K562 (cell line): ENCODE data around the gene DEGS2. TPM values are rescaled to one million over a fixed set of nuclear protein-coding genes. Genes with fewer than 3 reads are reported as not detected.
A peak's percentile ranks its signal among the peaks of the same experiment; 100 is the strongest.

Experiments
- CAMTA2 ChIP-seq: fragments of 250-450 bp; sonication (Bioruptor Pico); conservative IDR thresholded peaks from 2 replicates; pipeline ENCODE4 v1.5.1; 2022
- CBX1 ChIP-seq: sonication (generic); IDR thresholded peaks from 2 replicates; pipeline ENCODE4 v1.6.1; 2016; ENCODE audit warnings: antibody characterized with exemption, low read depth, mild to moderate bottlenecking
- CBX5 ChIP-seq: IDR thresholded peaks from 2 replicates; pipeline ENCODE4 v1.6.1; 2014; ENCODE audit warnings: low read depth, borderline replicate concordance
- CHAMP1 ChIP-seq: fragments of 450-650 bp; IDR thresholded peaks from 2 replicates; pipeline ENCODE4 v1.6.1; 2016; ENCODE audit warnings: mild to moderate bottlenecking
- DPF2 ChIP-seq: fragments of 450-650 bp; IDR thresholded peaks from 2 replicates; pipeline ENCODE4 v1.6.1; 2016
- ETV6 ChIP-seq, 3 experiments: fragments of 150-350 bp in 1 of 3; sonication (generic) in 1 of 3; formaldehyde crosslinking in 1 of 3; IDR thresholded peaks; 2 replicates each; pipeline versions ENCODE4 v1.6.1 to v1.8.0; 2014 to 2022; ENCODE audit warnings: borderline replicate concordance in 2 of 3, low read depth in 2 of 3, antibody characterized with exemption in 1 of 3, low read length in 1 of 3, mild to moderate bottlenecking in 1 of 3, missing genetic modification reagents in 1 of 3
- GABPB1 ChIP-seq: sonication (generic); formaldehyde crosslinking; IDR thresholded peaks from 2 replicates; pipeline ENCODE4 v1.8.0; 2022; ENCODE audit warnings: mild to moderate bottlenecking, missing genetic modification reagents
- MIER1 ChIP-seq: fragments of 450-650 bp; IDR thresholded peaks from 2 replicates; pipeline ENCODE4 v1.6.1; 2016; ENCODE audit warnings: antibody characterized with exemption, mild to moderate bottlenecking, low read depth
- ZBTB40 ChIP-seq, 2 experiments: fragments of 450-650 bp in 1 of 2; sonication (generic) in 1 of 2; formaldehyde crosslinking in 1 of 2; IDR thresholded peaks; 2 replicates each; pipeline versions ENCODE4 v1.7.1 to v1.9.0; 2016 to 2022; ENCODE audit warnings: inconsistent platforms in 1 of 2, mild to moderate bottlenecking in 1 of 2, missing genetic modification reagents in 1 of 2
- ZNF253 ChIP-seq: fragments of 250-450 bp; sonication (Bioruptor Pico); conservative IDR thresholded peaks from 2 replicates; pipeline ENCODE4 v1.6.1; 2021; ENCODE audit warnings: mild to moderate bottlenecking
- ZNF561 ChIP-seq: fragments of 450-650 bp; formaldehyde crosslinking; conservative IDR thresholded peaks from 2 replicates; pipeline ENCODE4 v1.4.0; 2020; ENCODE audit warnings: mild to moderate bottlenecking, moderate library complexity
- polyA plus RNA-seq, 8 experiments: library from polyadenylated mRNA; depleted of rRNA in 4 of 8; stranded (reverse) in 5 of 8; unstranded in 3 of 8; fragments of >200 nt; fragmentation: Nextera tagmentation in 2 of 8; fragmentation: Illumina TruSeq in 1 of 8; extraction: Ambion mirVana in 2 of 8; extraction: Trizol in 1 of 8; gene quantifications; 2 replicates each; pipeline versions ENCODE4 v1.2.1 to v1.2.3, GENCODE V29; 2011 to 2014; ENCODE audit warnings: inconsistent platforms in 1 of 8, missing spikeins in 1 of 8
- total RNA-seq, 7 experiments: library from RNA; depleted of rRNA in 6 of 7; stranded (reverse); fragments of >200 nt in 6 of 7; fragmentation: Illumina TruSeq in 2 of 7; extraction: Trizol in 2 of 7; gene quantifications; 2 replicates each; pipeline versions ENCODE4 v1.2.1 to v1.2.3, GENCODE V29; 2011 to 2021; ENCODE audit warnings: low replicate concordance in 1 of 7
- TF ChIP-seq, protein P1 (sequence below): IDR thresholded peaks from 2 replicates; pipeline ENCODE4 v1.6.1; 2014; ENCODE audit warnings: antibody characterized with exemption
- TF ChIP-seq, protein P2 (sequence below): fragments of 450-650 bp; formaldehyde crosslinking; IDR thresholded peaks from 2 replicates; pipeline ENCODE4 v1.4.0; 2022; ENCODE audit warnings: missing genetic modification characterization

Gene DEGS2
- total and polyA plus RNA-seq, 9 of the 15 experiments (the other 6 are each of a cell fraction or from before 2014, with no cell fraction given), result 0.22 to 2.9 (median 0.70) TPM

DNA sequence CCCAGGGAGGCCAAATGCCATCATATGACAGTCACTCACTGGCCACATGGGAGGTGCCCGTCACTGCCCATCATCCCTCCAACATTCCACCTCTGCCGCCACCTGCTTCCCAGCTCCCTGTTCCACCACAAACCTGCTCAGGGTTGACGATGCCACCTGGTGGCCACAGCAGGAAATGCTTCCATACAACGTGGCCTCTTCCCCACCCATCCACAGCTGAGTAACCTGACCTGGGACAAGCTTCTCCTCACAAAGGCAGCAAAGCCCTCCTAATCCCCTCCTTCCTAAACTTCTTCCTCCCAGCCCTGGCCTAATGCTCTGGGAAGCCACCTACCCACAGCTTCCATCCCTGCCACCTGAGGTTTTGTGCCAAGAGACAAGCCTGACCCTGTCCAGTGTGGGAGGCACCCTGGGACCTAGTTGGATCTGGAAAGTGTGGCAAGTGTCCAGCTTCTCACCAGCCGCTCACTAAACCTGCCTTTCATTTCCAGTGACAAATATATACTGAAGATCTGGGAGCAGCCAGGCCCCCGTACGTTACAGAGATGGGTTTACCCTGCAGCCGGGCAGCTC lies 4.3 kb downstream of the DEGS2 start (continued):
- TF ChIP-seq ZBTB40 (IDR thresholded peaks at IDR 0.05), result no peak
- TF ChIP-seq ZBTB40 (CRISPR knock-in tag; IDR thresholded peaks at IDR 0.05), result no peak
- no peak for TF ChIP-seq CHAMP1
- TF ChIP-seq CBX5, result peak; percentile 99
- no peak for TF ChIP-seq ZNF561 (CRISPR knock-in tag)
- TF ChIP-seq CBX1, result peak; percentile 95
- no peak for TF ChIP-seq CAMTA2
- TF ChIP-seq GABPB1, result no peak
- TF ChIP-seq, protein P1, sequence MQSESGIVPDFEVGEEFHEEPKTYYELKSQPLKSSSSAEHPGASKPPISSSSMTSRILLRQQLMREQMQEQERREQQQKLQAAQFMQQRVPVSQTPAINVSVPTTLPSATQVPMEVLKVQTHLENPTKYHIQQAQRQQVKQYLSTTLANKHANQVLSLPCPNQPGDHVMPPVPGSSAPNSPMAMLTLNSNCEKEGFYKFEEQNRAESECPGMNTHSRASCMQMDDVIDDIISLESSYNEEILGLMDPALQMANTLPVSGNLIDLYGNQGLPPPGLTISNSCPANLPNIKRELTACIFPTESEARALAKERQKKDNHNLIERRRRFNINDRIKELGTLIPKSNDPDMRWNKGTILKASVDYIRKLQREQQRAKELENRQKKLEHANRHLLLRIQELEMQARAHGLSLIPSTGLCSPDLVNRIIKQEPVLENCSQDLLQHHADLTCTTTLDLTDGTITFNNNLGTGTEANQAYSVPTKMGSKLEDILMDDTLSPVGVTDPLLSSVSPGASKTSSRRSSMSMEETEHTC, result no peak
- no peak for TF ChIP-seq ZNF253 (CRISPR knock-in tag)
- no peak for TF ChIP-seq DPF2
- no peak for TF ChIP-seq MIER1
- TF ChIP-seq, protein P2, sequence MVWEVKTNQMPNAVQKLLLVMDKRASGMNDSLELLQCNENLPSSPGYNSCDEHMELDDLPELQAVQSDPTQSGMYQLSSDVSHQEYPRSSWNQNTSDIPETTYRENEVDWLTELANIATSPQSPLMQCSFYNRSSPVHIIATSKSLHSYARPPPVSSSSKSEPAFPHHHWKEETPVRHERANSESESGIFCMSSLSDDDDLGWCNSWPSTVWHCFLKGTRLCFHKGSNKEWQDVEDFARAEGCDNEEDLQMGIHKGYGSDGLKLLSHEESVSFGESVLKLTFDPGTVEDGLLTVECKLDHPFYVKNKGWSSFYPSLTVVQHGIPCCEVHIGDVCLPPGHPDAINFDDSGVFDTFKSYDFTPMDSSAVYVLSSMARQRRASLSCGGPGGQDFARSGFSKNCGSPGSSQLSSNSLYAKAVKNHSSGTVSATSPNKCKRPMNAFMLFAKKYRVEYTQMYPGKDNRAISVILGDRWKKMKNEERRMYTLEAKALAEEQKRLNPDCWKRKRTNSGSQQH (CRISPR knock-in tag), result no peak
- TF ChIP-seq ETV6 (IDR thresholded peaks at IDR 0.05; ENCODE audit: borderline replicate concordance in 1 of 2, low read depth in 2 of 2, low read length in 1 of 2), result no peak
- no peak for TF ChIP-seq ETV6 (CRISPR knock-in tag; IDR thresholded peaks at IDR 0.05; ENCODE audit: borderline replicate concordance)
